Uterus (tissue), 2 donors: ENCODE data around the gene SCAPER.

ENCODE experiments used
- POLR2A ChIP-seq, 2 donors: fragments of 450-650 bp; IDR thresholded peaks; one replicate each; pipeline ENCODE4 v1.6.1; 2016; ENCODE audit warnings: antibody characterized with exemption in 2 of 2, mild to moderate bottlenecking in 1 of 2, moderate library complexity in 1 of 2
- TF ChIP-seq, protein P1 (sequence below), 4 experiments: fragments of 200-600 bp in 2 of 4; fragments of 450-650 bp in 2 of 4; sonication (generic) in 2 of 4; IDR thresholded peaks; one replicate each; pipeline ENCODE4 v1.5.1; 2016 to 2019; ENCODE audit warnings: antibody characterized with exemption in 4 of 4, mild to moderate bottlenecking in 2 of 4, moderate library complexity in 1 of 4

DNA sequence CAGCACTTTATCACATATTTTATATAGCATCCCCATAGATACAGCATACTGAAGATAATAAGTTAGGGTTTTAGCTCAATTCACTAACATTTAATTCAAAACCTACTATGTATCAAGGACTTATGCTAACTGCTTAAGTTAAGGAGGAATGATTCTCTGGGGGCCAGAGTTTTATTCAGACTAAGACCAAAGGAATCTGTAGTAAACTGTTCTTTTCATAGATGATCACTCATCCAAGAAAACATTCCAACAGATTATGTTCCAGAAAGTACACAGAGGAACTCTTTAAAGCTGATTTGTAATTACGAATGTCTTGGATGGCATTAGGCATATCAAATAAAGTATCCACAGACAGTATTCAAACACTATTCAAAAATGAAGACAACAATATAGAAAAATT is 226.4 kb downstream of the SCAPER start:
- TF ChIP-seq, protein P1, sequence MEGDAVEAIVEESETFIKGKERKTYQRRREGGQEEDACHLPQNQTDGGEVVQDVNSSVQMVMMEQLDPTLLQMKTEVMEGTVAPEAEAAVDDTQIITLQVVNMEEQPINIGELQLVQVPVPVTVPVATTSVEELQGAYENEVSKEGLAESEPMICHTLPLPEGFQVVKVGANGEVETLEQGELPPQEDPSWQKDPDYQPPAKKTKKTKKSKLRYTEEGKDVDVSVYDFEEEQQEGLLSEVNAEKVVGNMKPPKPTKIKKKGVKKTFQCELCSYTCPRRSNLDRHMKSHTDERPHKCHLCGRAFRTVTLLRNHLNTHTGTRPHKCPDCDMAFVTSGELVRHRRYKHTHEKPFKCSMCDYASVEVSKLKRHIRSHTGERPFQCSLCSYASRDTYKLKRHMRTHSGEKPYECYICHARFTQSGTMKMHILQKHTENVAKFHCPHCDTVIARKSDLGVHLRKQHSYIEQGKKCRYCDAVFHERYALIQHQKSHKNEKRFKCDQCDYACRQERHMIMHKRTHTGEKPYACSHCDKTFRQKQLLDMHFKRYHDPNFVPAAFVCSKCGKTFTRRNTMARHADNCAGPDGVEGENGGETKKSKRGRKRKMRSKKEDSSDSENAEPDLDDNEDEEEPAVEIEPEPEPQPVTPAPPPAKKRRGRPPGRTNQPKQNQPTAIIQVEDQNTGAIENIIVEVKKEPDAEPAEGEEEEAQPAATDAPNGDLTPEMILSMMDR (IDR thresholded peaks at IDR 0.05), result no peak
- TF ChIP-seq POLR2A (IDR thresholded peaks at IDR 0.05), result no peak
